HFFc6 (cell line): ENCODE measurements around the gene PRKCE. TPM values are rescaled to one million over a fixed set of nuclear protein-coding genes. Genes with fewer than 3 reads are reported as not detected.

ENCODE experiments used
- DNase-seq: peaks from one replicate; pipeline ENCODE4 v3.0.0-alpha.2; 2018
- H3K27ac Mint-ChIP-seq: 2 replicates; pipeline ENCODE4 v1.8.0; 2020; ENCODE audit warnings: mild to moderate bottlenecking, mixed read lengths
- H3K27me3 Mint-ChIP-seq: 2 replicates; pipeline ENCODE4 v1.8.0; 2021; ENCODE audit warnings: mild to moderate bottlenecking, moderate library complexity, mixed read lengths; ENCODE audit not compliant: insufficient read depth
- H3K36me3 Mint-ChIP-seq: 2 replicates; pipeline ENCODE4 v1.8.0; 2021; ENCODE audit warnings: low read depth, mixed read lengths
- H3K4me1 Mint-ChIP-seq: 2 replicates; pipeline ENCODE4 v1.8.0; 2020; ENCODE audit warnings: low read depth, mixed read lengths
- H3K4me3 Mint-ChIP-seq: 2 replicates; pipeline ENCODE4 v1.8.0; 2020; ENCODE audit warnings: mild to moderate bottlenecking, moderate library complexity, mixed read lengths
- H3K9me3 Mint-ChIP-seq: 2 replicates; pipeline ENCODE4 v1.8.0; 2020; ENCODE audit warnings: mild to moderate bottlenecking, mixed read lengths
- total RNA-seq, 6 experiments: library from RNA; stranded (reverse); fragmentation: NEBNext Ultra II Directional; extraction: Animal tissue kit (Norgen Biotek cat#: 25700); gene quantifications; 2 replicates in 1 of 6; 3 replicates in 5 of 6; pipeline ENCODE4 v1.2.3, GENCODE V29; 2021
- TF ChIP-seq, protein P1 (sequence below): fragments of 200-600 bp; sonication (generic); IDR thresholded peaks from 2 replicates; pipeline ENCODE4 v1.5.0; 2021; ENCODE audit warnings: antibody characterized with exemption, mild to moderate bottlenecking

The PRKCE gene
- total RNA-seq, 6 experiments from 2014 or later = 10.8 to 13.7 (median 12.0) TPM

DNA sequence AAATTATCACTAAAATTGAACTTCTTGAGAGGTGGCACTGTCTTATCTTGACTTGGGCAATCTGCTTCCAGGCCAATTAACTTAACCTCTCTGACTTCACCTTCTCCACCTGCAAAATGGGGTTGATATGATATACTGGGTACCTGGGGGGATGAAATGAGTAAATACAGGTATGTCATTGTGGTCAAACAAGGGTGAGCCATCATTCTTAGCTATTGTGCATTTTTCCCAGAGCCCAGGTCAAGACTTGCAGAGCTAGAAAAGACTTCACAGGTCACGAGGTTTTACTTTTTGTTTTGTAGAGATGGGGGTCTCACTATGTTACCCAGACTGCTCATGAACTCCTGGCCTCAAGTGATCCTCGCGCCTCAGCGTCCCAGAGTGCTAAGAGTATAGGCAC is 145.0 kb downstream of the PRKCE start:
- H3K27me3 Mint-ChIP-seq = no peaks in the 10 kb centered on the region; the same call in none of the 2 replicates
- no peak overlapping the region for H3K27ac Mint-ChIP-seq
- H3K36me3 Mint-ChIP-seq = no peaks in the 10 kb centered on the region
- no peak overlapping the region for H3K4me3 Mint-ChIP-seq
- no peaks in the 10 kb centered on the region for H3K4me1 Mint-ChIP-seq
- H3K9me3 Mint-ChIP-seq = no peaks in the 10 kb centered on the region
- DNase-seq = no peak
- TF ChIP-seq, protein P1, sequence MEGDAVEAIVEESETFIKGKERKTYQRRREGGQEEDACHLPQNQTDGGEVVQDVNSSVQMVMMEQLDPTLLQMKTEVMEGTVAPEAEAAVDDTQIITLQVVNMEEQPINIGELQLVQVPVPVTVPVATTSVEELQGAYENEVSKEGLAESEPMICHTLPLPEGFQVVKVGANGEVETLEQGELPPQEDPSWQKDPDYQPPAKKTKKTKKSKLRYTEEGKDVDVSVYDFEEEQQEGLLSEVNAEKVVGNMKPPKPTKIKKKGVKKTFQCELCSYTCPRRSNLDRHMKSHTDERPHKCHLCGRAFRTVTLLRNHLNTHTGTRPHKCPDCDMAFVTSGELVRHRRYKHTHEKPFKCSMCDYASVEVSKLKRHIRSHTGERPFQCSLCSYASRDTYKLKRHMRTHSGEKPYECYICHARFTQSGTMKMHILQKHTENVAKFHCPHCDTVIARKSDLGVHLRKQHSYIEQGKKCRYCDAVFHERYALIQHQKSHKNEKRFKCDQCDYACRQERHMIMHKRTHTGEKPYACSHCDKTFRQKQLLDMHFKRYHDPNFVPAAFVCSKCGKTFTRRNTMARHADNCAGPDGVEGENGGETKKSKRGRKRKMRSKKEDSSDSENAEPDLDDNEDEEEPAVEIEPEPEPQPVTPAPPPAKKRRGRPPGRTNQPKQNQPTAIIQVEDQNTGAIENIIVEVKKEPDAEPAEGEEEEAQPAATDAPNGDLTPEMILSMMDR = no peak

DNA sequence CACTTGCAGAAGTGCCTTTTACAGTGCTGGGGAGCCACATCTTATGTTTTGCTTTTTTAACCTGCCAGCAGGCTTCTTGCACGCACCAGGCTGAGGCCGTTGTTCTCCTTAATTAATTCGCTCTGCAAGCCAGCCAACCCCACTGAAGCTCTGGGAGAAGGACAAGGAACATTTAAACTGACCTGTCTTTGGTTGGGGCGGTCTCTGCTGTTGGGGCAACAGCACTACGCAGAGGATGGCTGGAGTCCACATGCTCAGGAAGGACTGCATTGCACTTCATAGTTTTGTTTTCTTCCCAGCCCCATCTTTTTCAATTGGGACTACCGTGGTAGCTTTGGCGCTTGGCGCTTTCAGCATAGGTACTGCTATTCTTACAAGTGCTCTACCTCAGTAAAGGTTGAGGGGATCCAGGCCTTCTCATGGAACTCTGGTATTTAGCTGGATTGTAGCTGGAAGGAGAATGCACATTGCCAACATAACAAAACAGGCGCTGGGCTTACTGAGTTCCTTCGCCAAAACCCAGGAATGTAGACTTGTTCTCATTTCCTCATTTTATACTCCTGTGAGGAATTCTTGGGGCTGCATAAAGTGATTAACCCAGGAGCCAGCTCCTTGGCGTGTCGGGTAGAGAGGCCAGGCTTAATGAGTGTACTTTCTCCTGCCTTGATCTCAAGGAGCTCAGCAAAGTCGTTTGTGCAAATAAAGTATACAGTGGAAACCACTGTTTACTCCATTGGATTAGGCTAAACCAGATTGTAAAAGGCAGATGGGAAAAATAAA is 146.2 kb downstream of the PRKCE start:
- Mint-ChIP-seq H3K36me3 (no peaks in the 10 kb centered on the region), H3K9me3 (no peaks in the 10 kb centered on the region), H3K4me1 (no peaks in the 10 kb centered on the region), H3K4me3 (no peak overlapping the region), H3K27ac (no peak overlapping the region), H3K27me3 (no peaks in the 10 kb centered on the region; the same call in none of the 2 replicates)
- no peak for DNase-seq
- TF ChIP-seq, protein P1 = no peak

DNA sequence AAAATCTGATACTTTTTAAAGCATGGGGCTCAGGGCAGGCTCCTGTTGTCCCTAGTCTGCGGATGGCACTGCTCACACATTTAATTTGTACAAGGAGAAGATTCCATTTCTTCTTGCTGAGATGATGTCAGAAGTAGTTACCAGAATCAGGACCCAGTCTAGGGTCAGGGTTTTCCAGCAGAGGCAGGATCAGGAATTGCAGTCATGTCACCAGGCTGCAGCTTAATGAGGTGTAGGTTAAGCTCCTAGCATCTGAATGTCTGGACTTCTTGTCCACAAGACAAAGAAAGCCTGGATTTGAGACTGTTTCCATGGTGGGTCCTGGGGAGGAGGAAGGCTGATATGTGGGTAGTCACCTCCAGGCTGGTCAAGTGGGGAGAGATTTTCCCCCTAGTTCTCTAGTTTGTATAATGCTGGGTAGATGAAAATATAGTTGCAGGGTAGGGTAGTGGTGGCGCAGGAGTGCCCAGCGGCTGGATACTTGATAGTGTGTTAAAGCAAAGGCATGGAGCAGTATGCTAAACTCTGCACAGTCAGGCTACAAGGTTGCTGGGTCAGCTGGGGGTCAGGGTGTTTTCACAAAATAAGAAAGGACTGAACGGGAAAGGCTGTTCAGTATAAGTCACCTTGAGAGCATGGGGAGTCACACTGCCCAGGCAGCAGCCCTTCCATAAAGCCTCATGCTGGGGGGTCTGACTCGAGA is 148.4 kb downstream of the PRKCE start:
- Mint-ChIP-seq H3K4me3 (no peak overlapping the region), H3K9me3 (no peaks in the 10 kb centered on the region), H3K4me1 (no peaks in the 10 kb centered on the region), H3K27ac (no peak overlapping the region), H3K27me3 (no peaks in the 10 kb centered on the region; the same call in none of the 2 replicates), H3K36me3 (no peaks in the 10 kb centered on the region)
- no peak for DNase-seq
- TF ChIP-seq, protein P1 = no peak; the same call in 1 of the 2 replicates

DNA sequence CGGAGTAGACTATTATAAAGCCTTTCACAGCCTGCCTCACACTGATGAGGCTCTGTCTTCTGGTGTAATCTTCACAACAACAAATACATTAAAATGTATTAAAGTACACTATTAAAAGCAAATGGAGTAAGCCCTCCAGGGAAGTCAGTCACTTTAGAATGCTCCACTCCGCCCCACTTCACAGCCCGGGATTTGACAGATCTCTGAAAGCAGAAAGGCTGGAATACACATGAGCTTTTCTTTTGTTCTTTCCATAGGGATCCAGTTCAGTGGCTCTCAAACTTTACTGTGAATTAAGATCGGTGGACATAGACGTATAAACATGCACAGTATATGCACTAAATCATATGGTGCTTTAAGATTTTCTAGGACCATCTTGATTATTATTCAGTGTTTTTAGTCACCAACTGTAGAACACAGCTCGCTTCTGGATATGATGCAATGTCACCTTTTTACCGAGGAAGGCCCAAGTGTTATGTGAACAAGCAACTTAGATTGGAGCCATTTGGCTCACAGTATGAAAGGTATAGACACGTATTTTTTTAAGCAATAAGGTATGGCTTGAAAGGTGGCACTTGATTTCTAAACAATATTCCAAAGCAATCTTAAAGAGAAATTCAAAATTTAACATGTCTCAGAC is 151.1 kb downstream of the PRKCE start:
- no peak for DNase-seq

More for the DNA sequence above, 151.1 kb downstream of the PRKCE start:
- Mint-ChIP-seq H3K4me3 (no peak overlapping the region), H3K27ac (no peak overlapping the region), H3K27me3 (no peaks in the 10 kb centered on the region; the same call in 1 of the 2 replicates), H3K36me3 (no peaks in the 10 kb centered on the region), H3K9me3 (no peaks in the 10 kb centered on the region), H3K4me1 (no peaks in the 10 kb centered on the region)
- TF ChIP-seq, protein P1 = no peak
